CD14-positive monocyte (primary cell): ENCODE results near the gene PSMB7. TPM values are rescaled to one million over a fixed set of nuclear protein-coding genes. Genes with fewer than 3 reads are reported as not detected.

ENCODE experiments used
- DNase-seq, 3 donors: peaks; one replicate each; pipeline ENCODE4 v3.0.0-alpha.2; 2011 to 2022
- H2AFZ ChIP-seq: 2 replicates; pipeline ENCODE4 v1.6.0; 2012; ENCODE audit warnings: mild to moderate bottlenecking, low read depth, low read length, inconsistent platforms; ENCODE audit not compliant: insufficient read depth, poor library complexity, severe bottlenecking
- H3K27ac ChIP-seq, 2 donors: 1 replicate in 1 of 2; 2 replicates in 1 of 2; pipeline ENCODE4 v1.5.1; 2012 to 2013; ENCODE audit warnings: low read length in 2 of 2, control low read depth in 1 of 2, inconsistent platforms in 1 of 2, low read depth in 1 of 2, mild to moderate bottlenecking in 1 of 2
- H3K27me3 ChIP-seq, 2 donors: one replicate each; pipeline versions ENCODE4 v1.6.0 to v1.6.1; 2011 to 2013; ENCODE audit warnings: low read length in 2 of 2; ENCODE audit not compliant: control insufficient read depth in 2 of 2, insufficient read depth in 2 of 2
- H3K36me3 ChIP-seq, 2 donors: replicated peaks in 1 of 2; 1 replicate in 1 of 2; 2 replicates in 1 of 2; pipeline versions ENCODE4 v1.5.1 to v1.6.1; 2012 to 2013; ENCODE audit warnings: low read length in 2 of 2, control low read depth in 1 of 2, inconsistent platforms in 1 of 2, mild to moderate bottlenecking in 1 of 2; ENCODE audit not compliant: insufficient read depth in 2 of 2, control insufficient read depth in 1 of 2
- H3K4me1 ChIP-seq, 2 donors: 1 replicate in 1 of 2; 2 replicates in 1 of 2; pipeline versions ENCODE4 v1.5.1 to v1.6.1; 2012 to 2013; ENCODE audit warnings: low read length in 2 of 2, control low read depth in 1 of 2, inconsistent platforms in 1 of 2, mild to moderate bottlenecking in 1 of 2, moderate library complexity in 1 of 2; ENCODE audit not compliant: insufficient read depth in 2 of 2, control insufficient read depth in 1 of 2
- H3K4me2 ChIP-seq: replicated peaks from 2 replicates; pipeline ENCODE3; 2012; ENCODE audit warnings: low read length, moderate library complexity, mild to moderate bottlenecking; ENCODE audit not compliant: poor library complexity, severe bottlenecking; ENCODE audit errors: extremely low read depth
- H3K4me3 ChIP-seq, 3 experiments: fragments of 200-600 bp in 1 of 3; sonication (generic) in 1 of 3; replicated peaks in 1 of 3; 1 replicate in 2 of 3; 2 replicates in 1 of 3; pipeline ENCODE4 v1.5.1; 2011 to 2013; ENCODE audit warnings: low read length in 3 of 3, mild to moderate bottlenecking in 3 of 3, control low read depth in 2 of 3, low read depth in 2 of 3, inconsistent platforms in 1 of 3, moderate library complexity in 1 of 3
- H3K79me2 ChIP-seq: 2 replicates; pipeline ENCODE4 v1.6.0; 2012; ENCODE audit warnings: mild to moderate bottlenecking, control low read depth, inconsistent platforms, low read length, moderate library complexity; ENCODE audit not compliant: insufficient read depth
- H3K9ac ChIP-seq: 2 replicates; pipeline ENCODE4 v1.6.0; 2017; ENCODE audit warnings: low read length, mild to moderate bottlenecking; ENCODE audit not compliant: insufficient read depth, poor library complexity, severe bottlenecking
- H3K9me3 ChIP-seq, 2 donors: replicated peaks in 1 of 2; 1 replicate in 1 of 2; 2 replicates in 1 of 2; pipeline versions ENCODE4 v1.5.1 to v1.6.1; 2012 to 2013; ENCODE audit warnings: low read length in 2 of 2, control low read depth in 1 of 2; ENCODE audit not compliant: control insufficient read depth in 1 of 2, insufficient read depth in 1 of 2
- H4K20me1 ChIP-seq: 2 replicates; pipeline ENCODE4 v1.6.0; 2012; ENCODE audit warnings: mild to moderate bottlenecking, low read length, control low read depth, moderate library complexity; ENCODE audit not compliant: insufficient read depth
- H3K27ac Mint-ChIP-seq, 7 donors: one replicate each; pipeline ENCODE4 v1.8.0; 2020; ENCODE audit warnings: mild to moderate bottlenecking in 7 of 7, mixed read lengths in 7 of 7, moderate library complexity in 6 of 7, inconsistent platforms in 2 of 7
- H3K27me3 Mint-ChIP-seq, 3 donors: one replicate each; pipeline ENCODE4 v1.8.0; 2021 to 2022; ENCODE audit warnings: low read depth in 3 of 3, mild to moderate bottlenecking in 3 of 3, mixed read lengths in 3 of 3, moderate library complexity in 3 of 3, inconsistent platforms in 1 of 3
- H3K36me3 Mint-ChIP-seq, 2 donors: one replicate each; pipeline ENCODE4 v1.8.0; 2020; ENCODE audit warnings: mixed read lengths in 2 of 2, inconsistent platforms in 1 of 2, mild to moderate bottlenecking in 1 of 2
- H3K4me1 Mint-ChIP-seq: one replicate; pipeline ENCODE4 v1.8.0; 2020; ENCODE audit warnings: mild to moderate bottlenecking, mixed read lengths
- H3K4me3 Mint-ChIP-seq, 2 donors: one replicate each; pipeline ENCODE4 v1.8.0; 2020; ENCODE audit warnings: mild to moderate bottlenecking in 2 of 2, mixed read lengths in 2 of 2, moderate library complexity in 1 of 2
- H3K9me3 Mint-ChIP-seq, 7 donors: one replicate each; pipeline ENCODE4 v1.8.0; 2020 to 2022; ENCODE audit warnings: mixed read lengths in 7 of 7, mild to moderate bottlenecking in 6 of 7, moderate library complexity in 6 of 7, inconsistent platforms in 2 of 7
- CTCF ChIP-seq: fragments of 200-600 bp; IDR thresholded peaks from one replicate; pipeline ENCODE4 v1.8.0; 2022; ENCODE audit warnings: antibody characterized with exemption, mild to moderate bottlenecking
- WGBS: methylation state at CpG from one replicate; pipeline ENCODE4 v1.1.5; 2013; ENCODE audit warnings: missing lambda C conversion rate; ENCODE audit not compliant: insufficient coverage; 5-methylcytosine and 5-hydroxymethylcytosine counted together
- intact Hi-C, 2 donors: fragments of 100-400 bp; cut with micrococcal nuclease; formaldehyde crosslinking; loops; one replicate each; pipeline versions ENCODE4 v1.15.0 to v1.15.1; 2023
- polyA plus RNA-seq, 3 donors: library from polyadenylated mRNA; depleted of rRNA in 1 of 3; unstranded in 2 of 3; stranded (reverse) in 1 of 3; fragments of 300-500 nt in 2 of 3; fragments of >200 nt in 1 of 3; fragmentation: Illumina TruSeq in 2 of 3; gene quantifications; 1 replicate in 2 of 3; 2 replicates in 1 of 3; pipeline ENCODE4 v1.2.3, GENCODE V29; 2012 to 2021

PSMB7 gene
- polyA plus RNA-seq, 3 donors, result 129 to 194 (median 191) TPM

GRCh38 chr9:124325816-124326215 lies 89.4 kb downstream of the PSMB7 start:
- WGBS, result 98% methylated on average over 5 of the region's 6 CpGs
- Histone ChIP-seq H3K4me2 (no peak overlapping the region), H3K4me3 (no peak overlapping the region), H3K79me2 (peaks cover 16% of the 10 kb centered on the region), H3K36me3 (peaks cover 92 to 99% of the 10 kb centered on the region in 2 donors), H3K9me3 (no peaks in the 10 kb centered on the region), H3K9ac (no peak overlapping the region), H3K27me3 (no peaks in the 10 kb centered on the region), H3K4me1 (peaks cover 25 to 27% of the 10 kb centered on the region in 2 donors), H3K27ac (no peak overlapping the region), H2AFZ (no peak overlapping the region), H4K20me1 (peaks cover 93% of the 10 kb centered on the region)
- H3K27ac Mint-ChIP-seq, result peak overlapping the region in 1 of 7 donors; percentile 2
- peaks cover 23% of the 10 kb centered on the region for H3K4me1 Mint-ChIP-seq
- no peak for DNase-seq
- intact Hi-C loops, result no loop called here
- no peak for TF ChIP-seq CTCF
- H3K9me3 Mint-ChIP-seq, result no peaks in the 10 kb centered on the region
- H3K4me3 Mint-ChIP-seq, result no peak overlapping the region
- H3K36me3 Mint-ChIP-seq, result peaks cover 79 to 98% of the 10 kb centered on the region in 2 donors
- H3K27me3 Mint-ChIP-seq, result no peaks in the 10 kb centered on the region

- Mint-ChIP-seq H3K4me3 (no peak overlapping the region), H3K27me3 (no peaks in the 10 kb centered on the region), H3K9me3 (no peaks in the 10 kb centered on the region), H3K4me1 (peaks cover 31% of the 10 kb centered on the region), H3K27ac (peak overlapping the region in 2 of 7 donors; percentile 28 to 85), H3K36me3 (peaks cover 64 to 96% of the 10 kb centered on the region in 2 donors)
- peaks cover 74 to 93% of the 10 kb centered on the region in 2 donors for H3K36me3 ChIP-seq
- 95% methylated on average over 9 of the region's 10 CpGs for WGBS
- TF ChIP-seq CTCF, result no peak
- H3K27ac ChIP-seq, result peak overlapping the region in 1 of 2 donors; percentile 65
- intact Hi-C loops, result loop anchor here in 1 of 2 donors (5.0 kb wide), 1 partner anchor 197 kb away; no protein-coding TSS in a partner anchor
- H3K4me1 ChIP-seq, result peaks cover 29 to 32% of the 10 kb centered on the region in 2 donors
- peaks cover 12% of the 10 kb centered on the region for H3K79me2 ChIP-seq
- no peak overlapping the region for H3K4me3 ChIP-seq
- DNase-seq, result no peak
- H3K27me3 ChIP-seq, result no peaks in the 10 kb centered on the region
- H3K9ac ChIP-seq, result no peak overlapping the region
- H2AFZ ChIP-seq, result no peak overlapping the region
- H4K20me1 ChIP-seq, result peaks cover 92% of the 10 kb centered on the region
- H3K9me3 ChIP-seq, result no peaks in the 10 kb centered on the region
- H3K4me2 ChIP-seq, result no peak overlapping the region
Measured at GRCh38 chr9:124323904-124324303, 91.3 kb downstream of the PSMB7 start.
